ENCODE results near the gene SNX17. TPM values are rescaled to one million over a fixed set of nuclear protein-coding genes. Genes with fewer than 3 reads are reported as not detected.

SNX17 gene
- total and polyA plus RNA-seq, 2 of the 13 experiments (the other 11 are each of a cell fraction or from before 2014, with no cell fraction given) = 75.0 to 109 TPM

DNA sequence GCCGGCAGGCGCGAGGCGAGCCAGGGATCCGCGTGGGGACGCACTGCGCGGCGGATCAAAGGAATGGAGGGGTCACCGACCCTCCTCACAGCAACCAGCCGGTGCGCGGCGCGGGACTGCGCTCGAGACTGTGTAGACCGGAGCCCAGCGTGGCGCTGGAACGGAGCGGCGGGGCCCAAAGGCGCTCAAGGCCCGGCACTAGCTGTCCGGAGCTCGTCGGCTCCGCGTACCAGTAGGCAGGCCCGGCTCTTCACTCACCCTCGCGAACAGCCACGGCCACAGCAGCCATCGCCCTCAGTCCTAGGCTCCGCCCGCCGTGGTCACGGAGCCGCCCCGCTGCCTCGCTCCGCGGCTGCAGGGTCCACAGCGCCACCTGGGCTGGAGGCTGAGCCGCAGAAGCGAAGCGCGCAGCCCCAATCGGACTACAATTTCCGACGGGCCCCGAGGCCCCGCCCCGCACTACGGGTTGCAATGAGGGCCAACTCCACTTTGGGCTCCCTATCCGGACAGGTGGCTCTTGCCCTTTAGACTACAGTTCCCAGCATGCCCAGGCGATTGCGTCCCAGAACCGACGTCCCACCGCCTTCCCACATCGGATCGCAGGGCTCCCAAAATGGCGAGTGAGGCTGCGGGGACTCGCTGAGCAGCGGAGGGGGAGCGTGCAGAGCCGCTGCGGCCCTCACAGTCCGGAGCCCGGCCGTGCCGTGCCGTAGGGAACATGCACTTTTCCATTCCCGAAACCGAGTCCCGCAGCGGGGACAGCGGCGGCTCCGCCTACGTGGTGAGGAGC is at the start of gene SNX17, which contains the start of gene EIF2B4 (continued):
- TF ChIP-seq, protein P1, sequence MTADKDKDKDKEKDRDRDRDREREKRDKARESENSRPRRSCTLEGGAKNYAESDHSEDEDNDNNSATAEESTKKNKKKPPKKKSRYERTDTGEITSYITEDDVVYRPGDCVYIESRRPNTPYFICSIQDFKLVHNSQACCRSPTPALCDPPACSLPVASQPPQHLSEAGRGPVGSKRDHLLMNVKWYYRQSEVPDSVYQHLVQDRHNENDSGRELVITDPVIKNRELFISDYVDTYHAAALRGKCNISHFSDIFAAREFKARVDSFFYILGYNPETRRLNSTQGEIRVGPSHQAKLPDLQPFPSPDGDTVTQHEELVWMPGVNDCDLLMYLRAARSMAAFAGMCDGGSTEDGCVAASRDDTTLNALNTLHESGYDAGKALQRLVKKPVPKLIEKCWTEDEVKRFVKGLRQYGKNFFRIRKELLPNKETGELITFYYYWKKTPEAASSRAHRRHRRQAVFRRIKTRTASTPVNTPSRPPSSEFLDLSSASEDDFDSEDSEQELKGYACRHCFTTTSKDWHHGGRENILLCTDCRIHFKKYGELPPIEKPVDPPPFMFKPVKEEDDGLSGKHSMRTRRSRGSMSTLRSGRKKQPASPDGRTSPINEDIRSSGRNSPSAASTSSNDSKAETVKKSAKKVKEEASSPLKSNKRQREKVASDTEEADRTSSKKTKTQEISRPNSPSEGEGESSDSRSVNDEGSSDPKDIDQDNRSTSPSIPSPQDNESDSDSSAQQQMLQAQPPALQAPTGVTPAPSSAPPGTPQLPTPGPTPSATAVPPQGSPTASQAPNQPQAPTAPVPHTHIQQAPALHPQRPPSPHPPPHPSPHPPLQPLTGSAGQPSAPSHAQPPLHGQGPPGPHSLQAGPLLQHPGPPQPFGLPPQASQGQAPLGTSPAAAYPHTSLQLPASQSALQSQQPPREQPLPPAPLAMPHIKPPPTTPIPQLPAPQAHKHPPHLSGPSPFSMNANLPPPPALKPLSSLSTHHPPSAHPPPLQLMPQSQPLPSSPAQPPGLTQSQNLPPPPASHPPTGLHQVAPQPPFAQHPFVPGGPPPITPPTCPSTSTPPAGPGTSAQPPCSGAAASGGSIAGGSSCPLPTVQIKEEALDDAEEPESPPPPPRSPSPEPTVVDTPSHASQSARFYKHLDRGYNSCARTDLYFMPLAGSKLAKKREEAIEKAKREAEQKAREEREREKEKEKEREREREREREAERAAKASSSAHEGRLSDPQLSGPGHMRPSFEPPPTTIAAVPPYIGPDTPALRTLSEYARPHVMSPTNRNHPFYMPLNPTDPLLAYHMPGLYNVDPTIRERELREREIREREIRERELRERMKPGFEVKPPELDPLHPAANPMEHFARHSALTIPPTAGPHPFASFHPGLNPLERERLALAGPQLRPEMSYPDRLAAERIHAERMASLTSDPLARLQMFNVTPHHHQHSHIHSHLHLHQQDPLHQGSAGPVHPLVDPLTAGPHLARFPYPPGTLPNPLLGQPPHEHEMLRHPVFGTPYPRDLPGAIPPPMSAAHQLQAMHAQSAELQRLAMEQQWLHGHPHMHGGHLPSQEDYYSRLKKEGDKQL (CRISPR knock-in tag; IDR thresholded peaks at IDR 0.05; ENCODE audit: low read depth) = no peak
- TF ChIP-seq SIN3A (IDR thresholded peaks at IDR 0.05; ENCODE audit: borderline replicate concordance, low read depth, low read length) (peak; percentile 84), ZNF501 (CRISPR knock-in tag; IDR thresholded peaks at IDR 0.05) (peak; percentile 99), ZNF33B (CRISPR knock-in tag; IDR thresholded peaks at IDR 0.05) (0 out of 2 replicates have a peak, but pooled peaks have one; percentile 76), ZNF816 (CRISPR knock-in tag; IDR thresholded peaks at IDR 0.05; ENCODE audit: borderline replicate concordance) (peak; percentile 86; the same call in 1 of the 2 replicates), TAF1 (CRISPR knock-in tag; IDR thresholded peaks at IDR 0.05) (peak; percentile 98), CBX2 (IDR thresholded peaks at IDR 0.05; ENCODE audit: low read depth, low read length) (no peak), CBX2 (CRISPR knock-in tag; IDR thresholded peaks at IDR 0.05; ENCODE audit: low read depth) (peak; percentile 99), IRF2 (CRISPR knock-in tag; IDR thresholded peaks at IDR 0.05) (peak; percentile 99), ZBTB1 (CRISPR knock-in tag; IDR thresholded peaks at IDR 0.05; ENCODE audit: borderline replicate concordance) (peak; percentile 13; the same call in 1 of the 2 replicates), MEIS2 (CRISPR knock-in tag; IDR thresholded peaks at IDR 0.05) (peak; percentile 83), ZNF670 (CRISPR knock-in tag; IDR thresholded peaks at IDR 0.05; ENCODE audit: borderline replicate concordance) (peak; percentile 97; the same call in 1 of the 2 replicates), MTA1 (CRISPR knock-in tag; IDR thresholded peaks at IDR 0.05; ENCODE audit: borderline replicate concordance) (peak; percentile 97)
- TF ChIP-seq, protein P2, sequence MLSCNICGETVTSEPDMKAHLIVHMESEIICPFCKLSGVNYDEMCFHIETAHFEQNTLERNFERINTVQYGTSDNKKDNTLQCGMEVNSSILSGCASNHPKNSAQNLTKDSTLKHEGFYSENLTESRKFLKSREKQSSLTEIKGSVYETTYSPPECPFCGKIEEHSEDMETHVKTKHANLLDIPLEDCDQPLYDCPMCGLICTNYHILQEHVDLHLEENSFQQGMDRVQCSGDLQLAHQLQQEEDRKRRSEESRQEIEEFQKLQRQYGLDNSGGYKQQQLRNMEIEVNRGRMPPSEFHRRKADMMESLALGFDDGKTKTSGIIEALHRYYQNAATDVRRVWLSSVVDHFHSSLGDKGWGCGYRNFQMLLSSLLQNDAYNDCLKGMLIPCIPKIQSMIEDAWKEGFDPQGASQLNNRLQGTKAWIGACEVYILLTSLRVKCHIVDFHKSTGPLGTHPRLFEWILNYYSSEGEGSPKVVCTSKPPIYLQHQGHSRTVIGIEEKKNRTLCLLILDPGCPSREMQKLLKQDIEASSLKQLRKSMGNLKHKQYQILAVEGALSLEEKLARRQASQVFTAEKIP (CRISPR knock-in tag; IDR thresholded peaks at IDR 0.05; ENCODE audit: borderline replicate concordance) = no peak
- TF ChIP-seq, protein P3, sequence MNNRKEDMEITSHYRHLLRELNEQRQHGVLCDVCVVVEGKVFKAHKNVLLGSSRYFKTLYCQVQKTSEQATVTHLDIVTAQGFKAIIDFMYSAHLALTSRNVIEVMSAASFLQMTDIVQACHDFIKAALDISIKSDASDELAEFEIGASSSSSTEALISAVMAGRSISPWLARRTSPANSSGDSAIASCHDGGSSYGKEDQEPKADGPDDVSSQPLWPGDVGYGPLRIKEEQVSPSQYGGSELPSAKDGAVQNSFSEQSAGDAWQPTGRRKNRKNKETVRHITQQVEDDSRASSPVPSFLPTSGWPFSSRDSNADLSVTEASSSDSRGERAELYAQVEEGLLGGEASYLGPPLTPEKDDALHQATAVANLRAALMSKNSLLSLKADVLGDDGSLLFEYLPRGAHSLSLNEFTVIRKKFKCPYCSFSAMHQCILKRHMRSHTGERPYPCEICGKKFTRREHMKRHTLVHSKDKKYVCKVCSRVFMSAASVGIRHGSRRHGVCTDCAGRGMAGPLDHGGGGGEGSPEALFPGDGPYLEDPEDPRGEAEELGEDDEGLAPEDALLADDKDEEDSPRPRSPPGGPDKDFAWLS (CRISPR knock-in tag; IDR thresholded peaks at IDR 0.05; ENCODE audit: borderline replicate concordance) = peak; percentile 80; the same call in 1 of the 2 replicates
- TF ChIP-seq, protein P4, sequence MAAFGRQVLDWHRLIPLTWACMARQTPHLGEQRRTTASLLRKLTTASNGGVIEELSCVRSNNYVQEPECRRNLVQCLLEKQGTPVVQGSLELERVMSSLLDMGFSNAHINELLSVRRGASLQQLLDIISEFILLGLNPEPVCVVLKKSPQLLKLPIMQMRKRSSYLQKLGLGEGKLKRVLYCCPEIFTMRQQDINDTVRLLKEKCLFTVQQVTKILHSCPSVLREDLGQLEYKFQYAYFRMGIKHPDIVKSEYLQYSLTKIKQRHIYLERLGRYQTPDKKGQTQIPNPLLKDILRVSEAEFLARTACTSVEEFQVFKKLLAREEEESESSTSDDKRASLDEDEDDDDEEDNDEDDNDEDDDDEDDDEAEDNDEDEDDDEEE (CRISPR knock-in tag; IDR thresholded peaks at IDR 0.05) = peak; percentile 65; the same call in 1 of the 2 replicates
- TF ChIP-seq, protein P5, sequence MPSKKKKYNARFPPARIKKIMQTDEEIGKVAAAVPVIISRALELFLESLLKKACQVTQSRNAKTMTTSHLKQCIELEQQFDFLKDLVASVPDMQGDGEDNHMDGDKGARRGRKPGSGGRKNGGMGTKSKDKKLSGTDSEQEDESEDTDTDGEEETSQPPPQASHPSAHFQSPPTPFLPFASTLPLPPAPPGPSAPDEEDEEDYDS (CRISPR knock-in tag; IDR thresholded peaks at IDR 0.05) = peak; percentile 94

Data from HepG2 (cell line).